Mucosa of rectum (tissue), 2 donors: ENCODE measurements around the gene FAM200A.
A peak's percentile ranks its signal among the peaks of the same experiment; 100 is the strongest.
"Not testable (repeated sequence)": the region's sequence is repeated elsewhere in the genome, so short reads cannot be mapped to it uniquely, and the experiment has no call there.

Experiments used
- H3K27ac ChIP-seq, 2 donors: one replicate each; pipeline ENCODE4 v1.7.0; 2013; ENCODE audit warnings: inconsistent platforms in 2 of 2, low read depth in 2 of 2, low read length in 2 of 2
- H3K27me3 ChIP-seq, 2 donors: one replicate each; pipeline ENCODE4 v1.7.0; 2013; ENCODE audit warnings: low read length in 2 of 2; ENCODE audit not compliant: control insufficient read depth in 2 of 2, insufficient read depth in 2 of 2
- H3K36me3 ChIP-seq, 2 donors: one replicate each; pipeline ENCODE4 v1.7.0; 2013; ENCODE audit warnings: low read length in 2 of 2; ENCODE audit not compliant: control insufficient read depth in 2 of 2, insufficient read depth in 2 of 2
- H3K4me1 ChIP-seq, 2 donors: one replicate each; pipeline ENCODE4 v1.7.0; 2013; ENCODE audit warnings: low read length in 2 of 2, mild to moderate bottlenecking in 1 of 2; ENCODE audit not compliant: control insufficient read depth in 2 of 2, insufficient read depth in 2 of 2
- H3K4me3 ChIP-seq, 2 donors: one replicate each; pipeline ENCODE4 v1.7.0; 2013; ENCODE audit warnings: low read length in 2 of 2
- H3K9ac ChIP-seq, 2 donors: one replicate each; pipeline ENCODE4 v1.7.0; 2013; ENCODE audit warnings: low read length in 2 of 2, low read depth in 1 of 2, mild to moderate bottlenecking in 1 of 2
- H3K9me3 ChIP-seq, 2 donors: one replicate each; pipeline ENCODE4 v1.7.0; 2013; ENCODE audit warnings: low read length in 2 of 2; ENCODE audit not compliant: control insufficient read depth in 2 of 2
- donor health status: healthy.
- donor health status: Normal muscosa, but diverticular disease.

FAM200A gene

DNA sequence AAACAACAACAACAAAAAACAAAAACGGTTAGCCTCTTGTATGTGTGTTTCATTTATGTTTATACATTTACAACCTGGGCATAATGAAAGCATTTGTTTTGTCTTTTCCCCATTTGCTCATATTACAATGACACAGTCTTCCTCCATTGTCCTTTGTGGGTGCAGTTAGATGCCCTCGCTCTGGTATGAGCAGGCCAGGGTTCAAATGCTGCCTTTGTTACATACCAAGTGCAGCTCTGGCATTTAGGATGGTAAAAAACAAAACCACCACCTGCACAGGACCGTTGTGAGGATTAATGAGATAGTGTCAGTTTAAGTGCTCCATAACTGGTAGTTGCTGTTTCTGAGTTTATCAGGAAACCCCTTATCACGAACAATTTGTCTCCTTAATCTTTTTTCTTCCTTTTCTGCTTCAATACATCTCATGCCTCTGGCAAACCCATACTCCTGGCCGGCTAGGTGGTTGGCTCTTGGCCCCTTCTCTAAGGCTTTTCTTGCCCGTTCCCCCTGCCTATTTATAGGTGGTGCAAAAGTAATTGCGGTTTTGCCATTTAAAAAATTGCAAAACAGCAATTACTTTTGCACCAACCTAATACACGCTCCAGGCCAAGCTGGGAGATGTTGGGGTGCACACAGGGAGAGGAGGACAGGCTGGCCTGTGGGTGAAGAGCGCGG is 27.5 kb upstream of the FAM200A start:
- Histone ChIP-seq H3K27me3 (no peaks in the 10 kb centered on the region), H3K4me1 (peaks cover 11 to 12% of the 10 kb centered on the region in 2 donors), H3K4me3 (peak overlapping the region in 1 of 2 donors; percentile 70), H3K9ac (peak overlapping the region in 1 of 2 donors; percentile 68), H3K36me3 (no peaks in the 10 kb centered on the region), H3K9me3 (no peaks in the 10 kb centered on the region), H3K27ac (no peak overlapping the region)

DNA sequence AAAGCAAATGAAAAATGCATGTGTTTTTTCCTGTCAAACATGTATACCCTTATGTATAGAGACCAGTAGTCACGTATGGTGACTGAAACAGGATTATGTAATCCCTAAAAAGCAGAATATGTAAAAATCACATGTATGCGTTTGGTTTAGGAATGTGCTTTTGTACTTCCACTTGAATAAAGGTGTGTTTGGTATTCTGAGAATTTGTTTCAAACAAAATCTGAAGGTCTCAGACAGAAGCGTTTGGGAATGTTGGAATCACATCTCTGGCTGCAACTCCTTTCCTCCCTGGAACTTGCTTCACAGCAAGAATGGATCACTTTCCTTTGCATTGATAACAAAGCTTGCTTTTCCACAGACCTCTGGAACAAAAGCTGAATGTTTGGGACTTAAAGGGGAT is 24.3 kb upstream of the FAM200A start:
- no peaks in the 10 kb centered on the region for H3K9me3 ChIP-seq
- no peak overlapping the region for H3K27ac ChIP-seq
- H3K27me3 ChIP-seq: no peaks in the 10 kb centered on the region
- H3K36me3 ChIP-seq: peaks cover 18 to 21% of the 10 kb centered on the region in 2 donors
- H3K4me3 ChIP-seq: no peak overlapping the region
- H3K4me1 ChIP-seq: peaks cover 11 to 12% of the 10 kb centered on the region in 2 donors
- no peak overlapping the region for H3K9ac ChIP-seq

DNA sequence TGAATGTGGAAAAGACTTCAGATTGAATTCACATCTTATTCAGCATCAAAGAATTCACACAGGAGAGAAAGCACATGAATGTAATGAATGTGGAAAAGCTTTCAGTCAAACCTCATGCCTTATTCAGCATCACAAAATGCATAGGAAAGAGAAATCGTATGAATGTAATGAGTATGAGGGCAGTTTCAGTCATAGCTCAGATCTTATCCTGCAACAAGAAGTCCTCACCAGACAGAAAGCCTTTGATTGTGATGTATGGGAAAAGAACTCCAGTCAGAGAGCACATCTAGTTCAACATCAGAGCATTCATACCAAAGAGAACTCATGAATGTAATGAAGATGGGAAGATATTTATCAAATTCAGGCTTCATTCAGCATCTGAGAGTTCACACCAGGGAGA is 21.3 kb upstream of the FAM200A start:
- H3K9me3 ChIP-seq: no peaks in the 10 kb centered on the region
- H3K36me3 ChIP-seq: peaks cover 27 to 39% of the 10 kb centered on the region in 2 donors
- H3K27me3 ChIP-seq: no peaks in the 10 kb centered on the region
- no peak overlapping the region for H3K4me3 ChIP-seq
- H3K27ac ChIP-seq: no peak overlapping the region
- no peak overlapping the region for H3K9ac ChIP-seq
- H3K4me1 ChIP-seq: no peaks in the 10 kb centered on the region

DNA sequence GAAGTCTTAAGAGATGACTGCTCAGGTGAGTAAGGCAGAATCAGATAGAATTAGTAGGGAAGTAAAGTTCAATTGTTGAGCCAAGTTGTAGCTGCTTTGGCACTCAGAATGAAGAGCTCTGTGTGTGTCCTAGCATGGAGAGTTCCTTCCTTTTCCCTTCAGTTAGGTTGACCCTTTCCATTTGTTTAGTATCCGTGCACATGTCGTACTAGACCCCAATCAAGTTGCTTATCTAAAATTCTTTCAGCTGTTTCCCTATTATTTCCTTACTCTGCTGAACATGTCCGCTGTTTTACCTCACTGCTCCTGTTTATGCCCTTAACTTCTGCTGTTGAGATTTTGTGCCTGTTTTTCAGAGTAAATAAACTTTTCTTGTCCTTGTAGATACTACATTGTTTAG is 19.9 kb upstream of the FAM200A start:
- Histone ChIP-seq H3K4me3 (no peak overlapping the region), H3K9me3 (no peaks in the 10 kb centered on the region), H3K27ac (no peak overlapping the region), H3K27me3 (no peaks in the 10 kb centered on the region), H3K9ac (no peak overlapping the region), H3K36me3 (peaks cover 27 to 39% of the 10 kb centered on the region in 2 donors), H3K4me1 (no peaks in the 10 kb centered on the region)

- not testable (repeated sequence) for H3K27ac ChIP-seq, H3K27me3 ChIP-seq, H3K4me1 ChIP-seq, H3K4me3 ChIP-seq, H3K9me3 ChIP-seq, H3K9ac ChIP-seq
- H3K36me3 ChIP-seq: peaks cover 49 to 67% of the 10 kb centered on the region in 2 donors
These were observed 16.9 kb upstream of the FAM200A start for GRCh38 chr7:99568770-99569169.

DNA sequence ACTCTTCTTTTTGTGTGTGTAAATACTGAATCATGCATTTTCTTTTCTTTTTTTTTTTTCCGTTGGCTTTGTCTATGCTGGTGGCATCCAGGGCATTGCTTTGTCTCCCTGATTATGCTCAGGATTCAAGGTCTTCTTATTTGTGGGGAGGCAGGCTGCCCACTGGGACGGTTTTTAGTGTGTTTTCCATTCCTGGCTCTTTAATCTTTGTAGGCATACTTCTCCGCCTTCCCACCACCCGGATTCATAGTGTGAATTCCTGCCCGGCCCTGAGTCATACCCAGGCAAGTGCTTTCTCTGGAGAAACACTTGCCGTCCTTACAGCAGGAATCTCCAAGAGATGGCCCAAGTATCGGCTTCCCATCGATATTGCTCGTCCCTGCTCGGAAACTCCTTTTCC is 11.7 kb upstream of the FAM200A start:
- peaks cover 9 to 12% of the 10 kb centered on the region in 2 donors for H3K4me1 ChIP-seq
- no peaks in the 10 kb centered on the region for H3K9me3 ChIP-seq
- no peaks in the 10 kb centered on the region for H3K27me3 ChIP-seq
- no peak overlapping the region for H3K9ac ChIP-seq
- no peak overlapping the region for H3K27ac ChIP-seq
- H3K36me3 ChIP-seq: peaks cover 50 to 62% of the 10 kb centered on the region in 2 donors
- no peak overlapping the region for H3K4me3 ChIP-seq

DNA sequence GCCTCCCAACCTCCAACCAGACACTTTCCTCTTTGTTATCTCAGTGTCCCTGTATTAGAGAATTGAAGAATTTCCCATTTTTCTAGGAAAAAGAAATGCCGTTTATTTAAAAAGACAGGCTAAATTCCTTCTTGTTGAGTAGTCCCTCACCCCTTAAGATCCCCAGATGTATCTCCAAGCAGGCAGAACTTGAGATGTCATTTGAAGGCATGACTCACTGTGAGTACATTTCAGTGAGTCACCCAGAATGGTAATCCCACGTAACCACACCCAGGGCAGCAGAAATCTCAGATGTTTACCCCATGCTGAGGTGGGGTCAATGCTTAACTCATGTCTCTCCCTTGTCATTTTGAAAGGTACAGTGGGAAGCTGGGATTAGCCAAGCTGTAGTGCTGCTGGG is 10.9 kb upstream of the FAM200A start:
- Histone ChIP-seq H3K27me3 (no peaks in the 10 kb centered on the region), H3K36me3 (peaks cover 50 to 60% of the 10 kb centered on the region in 2 donors), H3K27ac (peak overlapping the region in 1 of 2 donors; percentile 53), H3K4me3 (no peak overlapping the region), H3K9ac (no peak overlapping the region), H3K9me3 (no peaks in the 10 kb centered on the region), H3K4me1 (peaks cover 9 to 12% of the 10 kb centered on the region in 2 donors)

DNA sequence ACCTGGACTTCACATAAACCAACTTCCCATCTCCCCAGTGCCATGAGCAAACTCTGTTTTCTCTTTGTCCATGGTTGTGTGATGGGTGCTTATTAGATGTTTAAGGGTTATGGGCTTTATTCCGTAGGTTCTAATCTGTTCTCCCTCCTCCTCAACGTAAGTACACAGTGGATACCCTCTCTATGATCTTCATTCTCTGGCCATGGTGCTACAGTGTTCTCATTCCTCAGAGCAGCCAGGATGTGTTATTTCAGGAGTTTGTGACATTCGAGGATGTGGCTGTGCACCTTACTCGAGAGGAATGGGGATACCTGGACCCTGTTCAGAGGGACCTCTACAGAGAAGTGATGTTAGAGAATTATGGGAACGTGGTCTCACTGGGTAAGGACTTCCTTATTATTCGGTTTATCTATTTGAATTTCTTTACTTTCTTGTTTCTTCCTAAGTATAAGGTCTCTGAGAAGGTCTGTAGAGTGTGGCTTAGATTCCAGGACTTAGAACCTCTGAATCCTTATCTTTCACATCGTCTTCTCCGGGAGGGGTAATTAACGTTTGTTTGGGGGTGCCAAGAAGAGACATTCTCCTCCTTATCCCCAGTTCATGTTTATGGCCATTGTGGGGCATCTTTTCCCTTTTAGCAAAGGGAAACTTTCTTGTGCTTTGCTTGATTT is 10.3 kb upstream of the FAM200A start:
- Histone ChIP-seq H3K9ac (no peak overlapping the region), H3K4me1 (peaks cover 11 to 17% of the 10 kb centered on the region in 2 donors), H3K4me3 (no peak overlapping the region), H3K36me3 (peaks cover 50 to 60% of the 10 kb centered on the region in 2 donors), H3K9me3 (no peaks in the 10 kb centered on the region), H3K27me3 (no peaks in the 10 kb centered on the region), H3K27ac (peak overlapping the region in 1 of 2 donors; percentile 53)

- no peaks in the 10 kb centered on the region for H3K27me3 ChIP-seq
- peaks cover 50 to 60% of the 10 kb centered on the region in 2 donors for H3K36me3 ChIP-seq
- H3K4me1 ChIP-seq: peaks cover 14 to 20% of the 10 kb centered on the region in 2 donors
- no peaks in the 10 kb centered on the region for H3K9me3 ChIP-seq
- no peak overlapping the region for H3K4me3 ChIP-seq
- no peak overlapping the region for H3K9ac ChIP-seq
- H3K27ac ChIP-seq: no peak overlapping the region
These were observed 9.8 kb upstream of the FAM200A start for GRCh38 chr7:99561737-99562051.

GRCh38 chr7:99560834-99561736 is 9.2 kb upstream of the FAM200A start:
- no peak overlapping the region for H3K27ac ChIP-seq
- H3K9ac ChIP-seq: no peak overlapping the region
- H3K9me3 ChIP-seq: no peaks in the 10 kb centered on the region
- H3K27me3 ChIP-seq: no peaks in the 10 kb centered on the region
- H3K36me3 ChIP-seq: peaks cover 46 to 56% of the 10 kb centered on the region in 2 donors
- H3K4me1 ChIP-seq: peaks cover 14 to 20% of the 10 kb centered on the region in 2 donors
- H3K4me3 ChIP-seq: no peak overlapping the region
